Fibroblast of lung (primary cell): ENCODE data around the gene ATP1B3.

ENCODE experiments used
- CTCF ChIP-seq, 2 donors: IDR thresholded peaks in 1 of 2; conservative IDR thresholded peaks in 1 of 2; 1 replicate in 1 of 2; 2 replicates in 1 of 2; pipeline ENCODE4 v1.5.1; 2011 to 2012; ENCODE audit warnings: low read length in 2 of 2, control low read depth in 1 of 2, inconsistent platforms in 1 of 2, low read depth in 1 of 2, mild to moderate bottlenecking in 1 of 2
- EZH2 ChIP-seq: IDR thresholded peaks from 2 replicates; pipeline ENCODE4 v1.5.1; 2012; ENCODE audit warnings: low read length, control low read depth, mild to moderate bottlenecking; ENCODE audit errors: missing control alignments

GRCh38 chr3:141846050-141846433 is 30.4 kb upstream of the ATP1B3 start:
- no peak for TF ChIP-seq CTCF (conservative IDR thresholded peaks at IDR 0.05 in 1 of 2, IDR thresholded peaks at IDR 0.05 in 1 of 2; ENCODE audit: low read depth in 1 of 2, low read length in 2 of 2)
- TF ChIP-seq EZH2, result no peak
